HEK293 (cell line): ENCODE results near the gene DROSHA.

Experiments used
- CTCF ChIA-PET: fragments of 350-600 bp; formaldehyde crosslinking; extraction: SDS; loops from one replicate; lab custom pipeline; 2021; ENCODE audit warnings: antibody characterized with exemption; lab: Yijun Ruan, JAX
- POLR2A ChIA-PET: fragments of 300-600 bp; formaldehyde crosslinking; extraction: SDS; loops from one replicate; lab custom pipeline; 2020; ENCODE audit warnings: antibody characterized with exemption, inconsistent platforms; lab: Yijun Ruan, JAX
- H3K27ac ChIP-seq: fragments of 200-500 bp; sonication (Bioruptor generic); 2 replicates; pipeline ENCODE4 v1.5.1; 2014; ENCODE audit warnings: low read depth, low read length, control low read depth, inconsistent platforms; ENCODE audit errors: extremely low read depth
- H3K36me3 ChIP-seq, 2 experiments: fragments of 200-500 bp in 1 of 2; sonication (Bioruptor generic) in 1 of 2; 1 replicate in 1 of 2; 2 replicates in 1 of 2; pipeline ENCODE4 v1.5.1; 2014 to 2017; ENCODE audit warnings: inconsistent platforms in 2 of 2, low read length in 2 of 2; ENCODE audit not compliant: control insufficient read depth in 2 of 2, insufficient read depth in 1 of 2
- H3K4me1 ChIP-seq: fragments of 200-500 bp; sonication (Bioruptor generic); 2 replicates; pipeline ENCODE4 v1.5.1; 2014; ENCODE audit warnings: mild to moderate bottlenecking, low read length, inconsistent platforms; ENCODE audit not compliant: control insufficient read depth, insufficient read depth
- H3K4me3 ChIP-seq: 2 replicates; pipeline ENCODE4 v1.5.1; 2011; ENCODE audit warnings: low read depth, mild to moderate bottlenecking, control low read depth, low read length, moderate library complexity
- H3K9me3 ChIP-seq: fragments of 200-500 bp; sonication (Bioruptor generic); 2 replicates; pipeline ENCODE4 v1.5.1; 2014; ENCODE audit warnings: low read depth, low read length, inconsistent platforms; ENCODE audit not compliant: control insufficient read depth, insufficient read depth
- IKZF3 ChIP-seq: fragments of 450-650 bp; IDR thresholded peaks from 2 replicates; pipeline ENCODE4 v1.5.0; 2018; ENCODE audit warnings: missing biosample characterization, mild to moderate bottlenecking, missing genetic modification characterization, moderate library complexity
- KLF10 ChIP-seq: fragments of 450-650 bp; IDR thresholded peaks from 2 replicates; pipeline ENCODE4 v1.5.1; 2018; ENCODE audit warnings: missing biosample characterization, mild to moderate bottlenecking, missing genetic modification characterization
- REST ChIP-seq: fragments of 450-650 bp; formaldehyde crosslinking; IDR thresholded peaks from 2 replicates; pipeline ENCODE4 v1.5.1; 2016; ENCODE audit warnings: missing biosample characterization, missing genetic modification characterization
- SCRT2 ChIP-seq: fragments of 450-650 bp; formaldehyde crosslinking; IDR thresholded peaks from 2 replicates; pipeline ENCODE4 v1.5.1; 2016; ENCODE audit warnings: missing biosample characterization, missing genetic modification characterization
- SP2 ChIP-seq: fragments of 450-650 bp; formaldehyde crosslinking; IDR thresholded peaks from 2 replicates; pipeline ENCODE4 v1.5.1; 2016; ENCODE audit warnings: missing biosample characterization, missing genetic modification characterization
- ZBTB21 ChIP-seq: fragments of 450-650 bp; formaldehyde crosslinking; IDR thresholded peaks from 2 replicates; pipeline ENCODE4 v1.5.1; 2017; ENCODE audit warnings: missing biosample characterization, missing genetic modification characterization
- ZNF138 ChIP-seq: fragments of 450-650 bp; formaldehyde crosslinking; IDR thresholded peaks from 2 replicates; pipeline ENCODE4 v1.5.1; 2016; ENCODE audit warnings: missing biosample characterization, missing genetic modification characterization, borderline replicate concordance
- ZNF211 ChIP-seq: fragments of 450-650 bp; formaldehyde crosslinking; IDR thresholded peaks from 2 replicates; pipeline ENCODE4 v1.5.1; 2016; ENCODE audit warnings: low read depth, missing biosample characterization, missing genetic modification characterization
- ZNF248 ChIP-seq: fragments of 450-650 bp; formaldehyde crosslinking; IDR thresholded peaks from 2 replicates; pipeline ENCODE4 v1.5.1; 2017; ENCODE audit warnings: missing biosample characterization, missing genetic modification characterization
- ZNF26 ChIP-seq: fragments of 450-650 bp; formaldehyde crosslinking; IDR thresholded peaks from 2 replicates; pipeline ENCODE4 v1.5.1; 2016; ENCODE audit warnings: missing biosample characterization, missing genetic modification characterization
- ZNF280D ChIP-seq: fragments of 450-650 bp; formaldehyde crosslinking; IDR thresholded peaks from 2 replicates; pipeline ENCODE4 v1.5.1; 2016; ENCODE audit warnings: missing biosample characterization, missing genetic modification characterization
- ZNF354C ChIP-seq: fragments of 450-650 bp; formaldehyde crosslinking; IDR thresholded peaks from 2 replicates; pipeline ENCODE4 v1.5.1; 2016; ENCODE audit warnings: missing biosample characterization, missing genetic modification characterization, low read depth, borderline replicate concordance
- ZNF433 ChIP-seq: fragments of 450-650 bp; formaldehyde crosslinking; IDR thresholded peaks from 2 replicates; pipeline ENCODE4 v1.5.1; 2016; ENCODE audit warnings: missing biosample characterization, missing genetic modification characterization, low read depth
- ZNF513 ChIP-seq: fragments of 450-650 bp; IDR thresholded peaks from 2 replicates; pipeline ENCODE4 v1.5.1; 2018; ENCODE audit warnings: missing biosample characterization, missing genetic modification characterization
- ZNF544 ChIP-seq: fragments of 450-650 bp; formaldehyde crosslinking; IDR thresholded peaks from 2 replicates; pipeline ENCODE4 v1.5.0; 2017; ENCODE audit warnings: missing biosample characterization, missing genetic modification characterization
- ZNF580 ChIP-seq: fragments of 450-650 bp; formaldehyde crosslinking; IDR thresholded peaks from 2 replicates; pipeline ENCODE4 v1.5.1; 2016; ENCODE audit warnings: missing biosample characterization, missing genetic modification characterization
- ZNF639 ChIP-seq: fragments of 450-650 bp; formaldehyde crosslinking; IDR thresholded peaks from 2 replicates; pipeline ENCODE4 v1.5.1; 2016; ENCODE audit warnings: missing biosample characterization, missing genetic modification characterization
- ZNF692 ChIP-seq: fragments of 450-650 bp; formaldehyde crosslinking; IDR thresholded peaks from 2 replicates; pipeline ENCODE4 v1.5.1; 2016; ENCODE audit warnings: missing biosample characterization, missing genetic modification characterization
- ZNF707 ChIP-seq: fragments of 450-650 bp; formaldehyde crosslinking; IDR thresholded peaks from 2 replicates; pipeline ENCODE4 v1.5.1; 2016; ENCODE audit warnings: missing biosample characterization, missing genetic modification characterization
- ZNF768 ChIP-seq: fragments of 450-650 bp; formaldehyde crosslinking; IDR thresholded peaks from 2 replicates; pipeline ENCODE4 v1.5.1; 2018; ENCODE audit warnings: missing biosample characterization, mild to moderate bottlenecking, missing genetic modification characterization
- ZNF785 ChIP-seq: fragments of 450-650 bp; formaldehyde crosslinking; IDR thresholded peaks from 2 replicates; pipeline ENCODE4 v1.5.1; 2016; ENCODE audit warnings: missing biosample characterization, missing genetic modification characterization
- ZXDB ChIP-seq: fragments of 450-650 bp; formaldehyde crosslinking; IDR thresholded peaks from 2 replicates; pipeline ENCODE4 v1.5.1; 2016; ENCODE audit warnings: missing biosample characterization, missing genetic modification characterization

The DROSHA gene

GRCh38 chr5:31378838-31379237, 153.1 kb downstream of the DROSHA start (continued):
- no peak for TF ChIP-seq ZNF707 (tag by site-specific recombination)
- no peak for TF ChIP-seq ZNF580 (tag by site-specific recombination)
- no peak for TF ChIP-seq ZNF692 (tag by site-specific recombination)
- TF ChIP-seq ZNF785 (tag by site-specific recombination), result no peak
- no peak for TF ChIP-seq ZNF433 (tag by site-specific recombination)
- TF ChIP-seq SP2 (tag by site-specific recombination), result no peak
- TF ChIP-seq ZNF248 (tag by site-specific recombination), result no peak
- no peak for TF ChIP-seq ZNF211 (tag by site-specific recombination)

- ChIA-PET CTCF (interaction anchor here (0.7 kb wide), 1 partner anchor 643 kb away, joined by 3 read pairs; no protein-coding TSS in a partner anchor), POLR2A (no interaction called here)
- H3K36me3 ChIP-seq, result no peaks in the 10 kb centered on the region
- H3K4me1 ChIP-seq, result no peaks in the 10 kb centered on the region
- no peak overlapping the region for H3K4me3 ChIP-seq
- H3K27ac ChIP-seq, result no peak overlapping the region
- H3K9me3 ChIP-seq, result no peaks in the 10 kb centered on the region
- no peak for TF ChIP-seq ZNF639
- TF ChIP-seq ZNF513 (tag by site-specific recombination), result no peak
- TF ChIP-seq ZNF544 (tag by site-specific recombination), result no peak
- no peak for TF ChIP-seq IKZF3 (tag by site-specific recombination)
- TF ChIP-seq ZNF707 (tag by site-specific recombination), result no peak
- no peak for TF ChIP-seq KLF10
- peak; percentile 73 for TF ChIP-seq ZNF768
- TF ChIP-seq REST (tag by site-specific recombination), result no peak
- no peak for TF ChIP-seq ZBTB21 (tag by site-specific recombination)
- TF ChIP-seq ZXDB (tag by site-specific recombination), result no peak
- TF ChIP-seq ZNF354C, result no peak
- TF ChIP-seq ZNF580 (tag by site-specific recombination), result 0 out of 2 replicates have a peak, but pooled peaks have one; percentile 16
- no peak for TF ChIP-seq SCRT2 (tag by site-specific recombination)
- no peak for TF ChIP-seq ZNF280D (tag by site-specific recombination)
- TF ChIP-seq ZNF138 (tag by site-specific recombination), result no peak
- TF ChIP-seq ZNF26 (tag by site-specific recombination), result no peak
- TF ChIP-seq, all 188 proteins: peak for 2
Observed at GRCh38 chr5:31378136-31378535, 153.8 kb downstream of the DROSHA start.
